ENCODE data around the gene POU4F1.

Gene POU4F1, protein sequence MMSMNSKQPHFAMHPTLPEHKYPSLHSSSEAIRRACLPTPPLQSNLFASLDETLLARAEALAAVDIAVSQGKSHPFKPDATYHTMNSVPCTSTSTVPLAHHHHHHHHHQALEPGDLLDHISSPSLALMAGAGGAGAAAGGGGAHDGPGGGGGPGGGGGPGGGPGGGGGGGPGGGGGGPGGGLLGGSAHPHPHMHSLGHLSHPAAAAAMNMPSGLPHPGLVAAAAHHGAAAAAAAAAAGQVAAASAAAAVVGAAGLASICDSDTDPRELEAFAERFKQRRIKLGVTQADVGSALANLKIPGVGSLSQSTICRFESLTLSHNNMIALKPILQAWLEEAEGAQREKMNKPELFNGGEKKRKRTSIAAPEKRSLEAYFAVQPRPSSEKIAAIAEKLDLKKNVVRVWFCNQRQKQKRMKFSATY

DNA sequence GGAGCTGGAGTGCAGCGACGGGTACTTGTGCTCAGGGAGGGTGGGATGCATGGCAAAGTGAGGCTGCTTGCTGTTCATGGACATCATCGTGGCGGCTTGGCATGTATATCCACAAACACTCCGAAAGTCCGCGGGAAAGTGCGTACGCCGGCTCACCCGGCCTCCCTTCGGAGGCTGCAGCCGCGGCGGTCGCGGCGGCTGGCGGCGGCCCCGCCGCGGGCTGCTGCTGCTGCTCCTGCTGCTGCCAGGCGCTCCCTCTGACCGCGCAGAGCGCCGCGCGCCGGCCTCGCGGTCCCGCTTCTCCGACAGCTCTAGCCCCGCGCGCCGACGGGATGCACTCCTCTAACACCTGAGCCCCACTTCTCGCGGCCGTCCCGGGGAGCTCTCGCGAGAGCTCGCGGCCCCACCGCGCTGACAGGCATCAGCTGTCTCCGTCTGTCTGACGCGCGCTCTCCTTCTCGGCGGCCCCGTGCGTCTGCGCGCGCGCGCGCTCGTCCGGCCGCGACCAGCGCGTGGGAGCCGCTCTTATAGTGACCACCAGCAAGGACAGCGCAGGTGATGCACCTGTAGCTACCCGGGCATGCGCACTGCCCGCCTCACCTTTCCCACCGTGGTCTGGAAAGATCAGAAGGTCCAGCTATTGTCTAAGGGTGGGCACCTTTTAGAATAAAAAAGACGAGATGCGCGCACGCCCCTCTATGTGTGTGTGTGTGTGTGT is at the start of gene POU4F1:
TSS of gene POU4F1 (minus strand) at position 313 of the 718 bp plus-strand sequence. CDS start at position 87, 226 bp downstream.
- TF ChIP-seq, protein P1, sequence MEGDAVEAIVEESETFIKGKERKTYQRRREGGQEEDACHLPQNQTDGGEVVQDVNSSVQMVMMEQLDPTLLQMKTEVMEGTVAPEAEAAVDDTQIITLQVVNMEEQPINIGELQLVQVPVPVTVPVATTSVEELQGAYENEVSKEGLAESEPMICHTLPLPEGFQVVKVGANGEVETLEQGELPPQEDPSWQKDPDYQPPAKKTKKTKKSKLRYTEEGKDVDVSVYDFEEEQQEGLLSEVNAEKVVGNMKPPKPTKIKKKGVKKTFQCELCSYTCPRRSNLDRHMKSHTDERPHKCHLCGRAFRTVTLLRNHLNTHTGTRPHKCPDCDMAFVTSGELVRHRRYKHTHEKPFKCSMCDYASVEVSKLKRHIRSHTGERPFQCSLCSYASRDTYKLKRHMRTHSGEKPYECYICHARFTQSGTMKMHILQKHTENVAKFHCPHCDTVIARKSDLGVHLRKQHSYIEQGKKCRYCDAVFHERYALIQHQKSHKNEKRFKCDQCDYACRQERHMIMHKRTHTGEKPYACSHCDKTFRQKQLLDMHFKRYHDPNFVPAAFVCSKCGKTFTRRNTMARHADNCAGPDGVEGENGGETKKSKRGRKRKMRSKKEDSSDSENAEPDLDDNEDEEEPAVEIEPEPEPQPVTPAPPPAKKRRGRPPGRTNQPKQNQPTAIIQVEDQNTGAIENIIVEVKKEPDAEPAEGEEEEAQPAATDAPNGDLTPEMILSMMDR (IDR thresholded peaks at IDR 0.05) = no peak

DNA sequence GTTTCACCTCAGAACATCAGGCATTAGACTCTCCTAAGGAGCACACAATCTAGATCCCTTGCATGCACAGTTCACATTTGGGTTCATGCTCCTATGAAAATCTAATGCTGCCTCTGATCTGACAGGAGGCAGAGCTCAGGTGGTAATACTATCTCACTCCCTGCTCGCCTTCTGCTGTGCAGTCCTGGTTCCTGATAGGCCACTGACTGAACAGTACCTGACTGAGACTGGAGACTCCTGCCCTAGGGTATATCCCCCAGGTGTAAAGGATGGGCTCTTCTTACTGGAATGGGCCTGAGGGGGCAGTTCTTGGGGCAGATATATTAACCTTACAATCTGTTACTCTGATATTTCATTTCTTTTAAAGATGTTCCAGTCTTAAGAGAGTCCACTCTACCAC is 49.3 kb upstream of the POU4F1 start:
- TF ChIP-seq, protein P1 (IDR thresholded peaks at IDR 0.05) = no peak

DNA sequence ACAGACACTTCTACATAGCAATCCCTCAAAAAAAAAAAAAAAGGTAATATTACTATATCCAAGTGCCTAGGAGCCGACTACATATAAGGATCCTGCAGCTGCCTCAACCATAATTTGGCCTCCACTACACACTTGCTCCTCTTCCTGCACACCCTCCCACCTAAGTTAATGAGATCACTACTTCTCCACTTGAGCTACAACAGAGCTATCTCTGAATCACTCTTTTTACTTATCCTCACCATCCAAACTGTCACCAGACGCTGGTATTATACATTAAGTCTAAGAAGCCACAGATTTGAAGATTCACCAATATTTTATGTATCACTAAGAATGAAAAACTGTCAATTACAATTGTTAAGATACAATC is 47.3 kb upstream of the POU4F1 start:
- TF ChIP-seq, protein P1 (IDR thresholded peaks at IDR 0.05) = no peak

DNA sequence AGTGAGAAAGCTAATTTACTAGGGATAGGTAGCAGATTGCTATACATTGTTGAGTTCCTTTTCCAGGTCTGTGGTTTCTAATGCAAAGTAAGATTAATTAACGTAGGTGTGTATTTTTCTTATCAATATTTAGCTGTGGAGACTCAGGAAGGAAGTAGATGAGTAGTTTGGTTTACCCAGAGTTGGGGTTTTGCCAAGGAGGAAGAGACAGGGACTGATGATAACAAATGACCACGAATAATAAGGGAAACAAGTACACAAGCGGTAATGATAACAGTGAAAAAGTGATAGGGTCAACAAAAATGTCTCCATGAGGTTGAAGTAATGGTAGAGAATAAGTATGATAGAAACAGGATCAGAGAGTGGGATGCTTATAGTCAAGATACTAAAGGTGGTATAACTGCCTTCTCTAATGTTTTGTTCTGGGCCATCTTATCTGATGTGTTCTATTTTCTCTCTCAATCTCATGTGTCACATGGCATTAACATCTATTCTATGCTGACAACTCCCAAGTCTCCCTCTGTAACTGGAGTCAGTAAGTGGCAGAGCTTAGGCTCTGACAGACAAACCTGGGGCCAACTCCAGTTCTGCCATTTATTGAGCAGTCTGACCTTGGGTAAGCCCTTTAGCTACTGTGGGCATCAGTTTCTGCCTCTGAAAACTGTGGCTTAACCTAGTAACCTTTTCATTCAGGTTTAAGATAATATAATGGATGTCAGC is 46.8 kb upstream of the POU4F1 start:
- TF ChIP-seq, protein P1 (IDR thresholded peaks at IDR 0.05) = no peak

DNA sequence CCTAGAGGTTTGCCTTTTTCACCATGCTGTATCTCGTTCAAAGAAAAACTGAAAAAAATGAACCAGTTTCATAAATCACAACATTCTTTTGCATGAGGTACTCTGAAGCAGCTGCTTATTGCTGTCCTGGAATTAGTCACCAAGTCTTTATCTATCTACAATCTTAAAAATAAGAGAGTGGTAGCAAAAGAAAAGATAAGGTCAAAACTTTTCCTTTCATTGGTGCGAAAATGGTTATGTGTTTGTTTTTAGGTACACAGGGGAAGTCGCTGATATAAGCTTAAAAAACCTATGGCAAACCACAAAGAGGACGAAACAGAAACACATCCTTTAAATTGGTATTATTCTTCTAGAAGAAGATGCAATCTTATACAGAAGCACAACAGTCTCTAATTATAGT is 34.9 kb upstream of the POU4F1 start:
- TF ChIP-seq, protein P1 (IDR thresholded peaks at IDR 0.05) = no peak

DNA sequence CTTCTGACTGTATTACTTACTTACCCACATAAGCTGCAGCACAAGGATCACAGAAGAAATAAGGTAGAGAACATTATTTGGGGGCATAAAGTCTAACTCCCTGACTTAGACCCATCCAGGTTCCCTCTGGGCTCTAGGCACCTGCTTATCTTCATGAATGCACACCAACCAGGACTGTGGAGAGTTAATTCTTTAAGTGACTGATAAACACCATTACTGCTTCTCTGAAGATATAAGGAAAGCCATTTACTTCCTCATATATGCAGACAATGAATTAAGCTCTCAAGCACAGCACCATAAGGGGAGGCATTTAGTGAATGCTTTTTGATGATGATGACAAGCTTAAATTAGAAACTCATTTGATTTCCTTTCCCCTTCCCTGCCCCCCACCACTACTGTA is 33.1 kb upstream of the POU4F1 start:
- TF ChIP-seq, protein P1 (IDR thresholded peaks at IDR 0.05) = no peak

DNA sequence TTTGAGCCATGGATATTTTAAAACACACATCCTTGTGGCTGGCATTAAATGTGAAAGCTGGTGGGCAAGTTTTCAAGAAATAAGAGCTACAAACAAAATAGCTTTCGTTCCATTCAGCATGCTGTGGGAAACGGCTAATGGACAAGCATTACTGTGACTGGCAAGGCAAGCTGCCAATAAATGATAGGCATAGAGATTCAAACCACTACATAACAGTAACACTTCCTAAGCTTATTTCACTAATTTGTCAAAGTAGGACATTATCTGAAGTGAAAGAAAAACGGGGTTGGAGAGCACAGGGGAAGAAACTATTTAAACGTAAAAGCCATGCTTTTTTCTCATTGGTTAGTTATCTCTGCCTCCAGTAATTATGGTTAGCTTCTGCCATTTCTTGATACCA is 29.6 kb upstream of the POU4F1 start:
- TF ChIP-seq, protein P1 (IDR thresholded peaks at IDR 0.05) = no peak
